Natural killer cell (primary cell): ENCODE measurements around the gene CACNG1. TPM values are rescaled to one million over a fixed set of nuclear protein-coding genes. Genes with fewer than 3 reads are reported as not detected.

ENCODE experiments used
- ATAC-seq, 3 donors: fragments of 150-1000 bp in 2 of 3; fragments of 200-7000 bp in 1 of 3; cut with Tn5 transposase; 1 replicate in 1 of 3; 2 replicates in 2 of 3; pipeline ENCODE4 v1.10.0; 2021; ENCODE audit warnings: mild to moderate bottlenecking in 2 of 3, moderate library complexity in 2 of 3
- DNase-seq, 2 donors: peaks; one replicate each; pipeline versions ENCODE4 v3.0.0 to v3.0.0-alpha.2; 2013 to 2021; ENCODE audit warnings: mixed read lengths in 1 of 2
- H3K27ac ChIP-seq: one replicate; pipeline ENCODE4 v1.5.1; 2013; ENCODE audit warnings: mild to moderate bottlenecking, low read length
- H3K27me3 ChIP-seq: one replicate; pipeline ENCODE4 v1.6.1; 2013; ENCODE audit warnings: low read length; ENCODE audit not compliant: control insufficient read depth, insufficient read depth
- H3K36me3 ChIP-seq: one replicate; pipeline ENCODE4 v1.6.1; 2013; ENCODE audit warnings: low read length; ENCODE audit not compliant: control insufficient read depth, insufficient read depth
- H3K4me1 ChIP-seq: one replicate; pipeline ENCODE4 v1.6.1; 2013; ENCODE audit warnings: low read length; ENCODE audit not compliant: control insufficient read depth, insufficient read depth
- H3K4me3 ChIP-seq: one replicate; pipeline ENCODE4 v1.5.1; 2013; ENCODE audit warnings: low read length
- H3K9me3 ChIP-seq: one replicate; pipeline ENCODE4 v1.6.1; 2013; ENCODE audit warnings: low read length; ENCODE audit not compliant: control insufficient read depth, insufficient read depth
- H3K27ac Mint-ChIP-seq, 2 donors: one replicate each; pipeline ENCODE4 v1.8.0; 2022; ENCODE audit warnings: mild to moderate bottlenecking in 2 of 2, mixed read lengths in 2 of 2, moderate library complexity in 1 of 2
- H3K27me3 Mint-ChIP-seq, 2 donors: one replicate each; pipeline ENCODE4 v1.8.0; 2022; ENCODE audit warnings: low read depth in 2 of 2, mixed read lengths in 2 of 2
- H3K36me3 Mint-ChIP-seq: one replicate; pipeline ENCODE4 v1.8.0; 2022; ENCODE audit warnings: mixed read lengths
- H3K4me1 Mint-ChIP-seq, 2 donors: one replicate each; pipeline ENCODE4 v1.8.0; 2022; ENCODE audit warnings: mixed read lengths in 2 of 2
- H3K4me3 Mint-ChIP-seq: one replicate; pipeline ENCODE4 v1.8.0; 2022; ENCODE audit warnings: mild to moderate bottlenecking, moderate library complexity, mixed read lengths
- H3K9me3 Mint-ChIP-seq, 2 donors: one replicate each; pipeline ENCODE4 v1.8.0; 2022; ENCODE audit warnings: mixed read lengths in 2 of 2
- CTCF ChIP-seq: fragments of 200-600 bp; IDR thresholded peaks from one replicate; pipeline ENCODE4 v1.8.0; 2022; ENCODE audit warnings: antibody characterized with exemption
- WGBS: methylation state at CpG from one replicate; pipeline ENCODE4 v1.1.7; 2013; ENCODE audit warnings: missing lambda C conversion rate; ENCODE audit not compliant: insufficient coverage; 5-methylcytosine and 5-hydroxymethylcytosine counted together
- intact Hi-C: fragments of 100-400 bp; cut with micrococcal nuclease; formaldehyde crosslinking; loops from one replicate; pipeline ENCODE4 v1.14.2; 2022
- total RNA-seq, 4 donors: library from RNA; stranded (reverse); fragments of 120-200 nt in 1 of 4; gene quantifications; one replicate each; pipeline versions ENCODE4 v1.2.3 to v1.2.4, GENCODE V29; 2013 to 2022

CACNG1 gene
- total RNA-seq, 3 donors from 2014 or later (not counting 1 experiment from before 2014, with no cell fraction given), result not detected

GRCh38 chr17:67032382-67032781 lies 12.0 kb upstream of the CACNG1 start:
- no peaks in the 10 kb centered on the region for H3K27me3 ChIP-seq
- DNase-seq (no peak), ATAC-seq (no peak)
- H3K9me3 Mint-ChIP-seq, result no peaks in the 10 kb centered on the region
- H3K27me3 Mint-ChIP-seq, result peaks cover 0 to 3% of the 10 kb centered on the region in 2 donors
- H3K4me3 ChIP-seq, result no peak overlapping the region
- H3K36me3 ChIP-seq, result no peaks in the 10 kb centered on the region
- TF ChIP-seq CTCF, result no peak
- H3K27ac ChIP-seq, result no peak overlapping the region
- no peak overlapping the region for H3K4me3 Mint-ChIP-seq
- H3K9me3 ChIP-seq, result no peaks in the 10 kb centered on the region
- H3K27ac Mint-ChIP-seq, result no peak overlapping the region
- H3K4me1 ChIP-seq, result no peaks in the 10 kb centered on the region
- 90% methylated on average over 14 of the region's 14 CpGs for WGBS
- H3K36me3 Mint-ChIP-seq, result no peaks in the 10 kb centered on the region
- no peaks in the 10 kb centered on the region for H3K4me1 Mint-ChIP-seq
- intact Hi-C loops, result no loop called here

GRCh38 chr17:67032985-67033384 lies 11.4 kb upstream of the CACNG1 start:
- no peak overlapping the region for H3K27ac ChIP-seq
- H3K27me3 ChIP-seq, result no peaks in the 10 kb centered on the region
- no peaks in the 10 kb centered on the region for H3K9me3 ChIP-seq
- Mint-ChIP-seq H3K4me1 (no peaks in the 10 kb centered on the region), H3K9me3 (no peaks in the 10 kb centered on the region), H3K27me3 (peaks cover 0 to 3% of the 10 kb centered on the region in 2 donors), H3K4me3 (no peak overlapping the region), H3K36me3 (no peaks in the 10 kb centered on the region), H3K27ac (no peak overlapping the region)
- ATAC-seq (no peak), DNase-seq (no peak)
- 97% methylated on average over 10 of the region's 13 CpGs for WGBS
- H3K4me3 ChIP-seq, result no peak overlapping the region
- H3K4me1 ChIP-seq, result no peaks in the 10 kb centered on the region
- no peaks in the 10 kb centered on the region for H3K36me3 ChIP-seq
- intact Hi-C loops, result no loop called here
- TF ChIP-seq CTCF, result no peak

GRCh38 chr17:67033613-67034012 lies 10.7 kb upstream of the CACNG1 start:
- Mint-ChIP-seq H3K4me3 (no peak overlapping the region), H3K4me1 (no peaks in the 10 kb centered on the region), H3K9me3 (no peaks in the 10 kb centered on the region), H3K27ac (no peak overlapping the region), H3K27me3 (peaks cover 0 to 5% of the 10 kb centered on the region in 2 donors), H3K36me3 (no peaks in the 10 kb centered on the region)
- TF ChIP-seq CTCF, result no peak
- no peak overlapping the region for H3K27ac ChIP-seq
- no peak overlapping the region for H3K4me3 ChIP-seq
- no peaks in the 10 kb centered on the region for H3K36me3 ChIP-seq
- H3K4me1 ChIP-seq, result no peaks in the 10 kb centered on the region
- intact Hi-C loops, result no loop called here
- H3K9me3 ChIP-seq, result no peaks in the 10 kb centered on the region
- ATAC-seq (no peak), DNase-seq (no peak)
- H3K27me3 ChIP-seq, result no peaks in the 10 kb centered on the region
- WGBS, result 92% methylated on average over 9 of the region's 9 CpGs
